HepG2 (cell line): Measurements from ENCODE around the gene RTN4RL2. TPM values are rescaled to one million over a fixed set of nuclear protein-coding genes. Genes with fewer than 3 reads are reported as not detected.

Experiments used
- DDIT3 ChIP-seq: sonication (generic); formaldehyde crosslinking; IDR thresholded peaks from 2 replicates; pipeline ENCODE4 v1.4.0; 2020; ENCODE audit warnings: mild to moderate bottlenecking, missing genetic modification reagents
- NR0B2 ChIP-seq: sonication (generic); formaldehyde crosslinking; IDR thresholded peaks from 2 replicates; pipeline ENCODE4 v1.4.0; 2020; ENCODE audit warnings: mild to moderate bottlenecking, missing genetic modification reagents
- PHF20 ChIP-seq: sonication (generic); formaldehyde crosslinking; IDR thresholded peaks from 2 replicates; pipeline ENCODE4 v1.5.0; 2020; ENCODE audit warnings: mild to moderate bottlenecking, missing genetic modification reagents
- XBP1 ChIP-seq: sonication (generic); formaldehyde crosslinking; IDR thresholded peaks from 2 replicates; pipeline ENCODE4 v1.5.0; 2020; ENCODE audit warnings: missing genetic modification reagents
- ZBTB37 ChIP-seq: sonication (generic); formaldehyde crosslinking; IDR thresholded peaks from 2 replicates; pipeline ENCODE4 v1.4.0; 2020; ENCODE audit warnings: mild to moderate bottlenecking, missing genetic modification reagents
- ZNF276 ChIP-seq: sonication (generic); formaldehyde crosslinking; IDR thresholded peaks from 2 replicates; pipeline ENCODE4 v1.4.0; 2020; ENCODE audit warnings: mild to moderate bottlenecking, low read depth, missing genetic modification reagents
- ZNF318 ChIP-seq: sonication (generic); formaldehyde crosslinking; IDR thresholded peaks from 2 replicates; pipeline ENCODE4 v1.4.0; 2020; ENCODE audit warnings: mild to moderate bottlenecking, missing genetic modification reagents
- ZNF558 ChIP-seq: sonication (generic); formaldehyde crosslinking; IDR thresholded peaks from 2 replicates; pipeline ENCODE4 v1.9.0; 2022; ENCODE audit warnings: mild to moderate bottlenecking, missing genetic modification reagents, borderline replicate concordance
- ZNF569 ChIP-seq: sonication (generic); formaldehyde crosslinking; IDR thresholded peaks from 2 replicates; pipeline ENCODE4 v1.5.0; 2020; ENCODE audit warnings: mild to moderate bottlenecking, missing genetic modification reagents, moderate library complexity, borderline replicate concordance
- ZNF687 ChIP-seq: sonication (generic); formaldehyde crosslinking; IDR thresholded peaks from 2 replicates; pipeline ENCODE4 v1.5.1; 2020; ENCODE audit warnings: mild to moderate bottlenecking, missing genetic modification reagents, moderate library complexity
- polyA plus RNA-seq, 8 experiments: library from polyadenylated mRNA; depleted of rRNA in 3 of 8; stranded (reverse) in 7 of 8; unstranded in 1 of 8; fragments of >200 nt; fragmentation: Illumina TruSeq in 4 of 8; extraction: Trizol in 4 of 8; gene quantifications; 2 replicates each; pipeline versions ENCODE4 v1.2.1 to v1.2.3, GENCODE V29; 2011 to 2016; ENCODE audit warnings: low read depth in 4 of 8, missing spikeins in 1 of 8, mixed read lengths in 1 of 8; ENCODE audit not compliant: insufficient read depth in 1 of 8
- total RNA-seq, 5 experiments: library from RNA; depleted of rRNA; stranded (reverse); fragments of >200 nt; fragmentation: Illumina TruSeq; extraction: Trizol; gene quantifications; 2 replicates each; pipeline ENCODE4 v1.2.3, GENCODE V29; 2016; ENCODE audit warnings: low read depth in 1 of 5

The RTN4RL2 gene
- total and polyA plus RNA-seq, 2 of the 13 experiments (the other 11 are each of a cell fraction or from before 2014, with no cell fraction given): 1.3 to 4.3 TPM

- TF ChIP-seq ZNF687 (CRISPR knock-in tag) (peak; percentile 88), NR0B2 (CRISPR knock-in tag) (no peak), XBP1 (CRISPR knock-in tag) (no peak), ZNF318 (no peak), ZNF558 (CRISPR knock-in tag) (no peak), PHF20 (CRISPR knock-in tag) (peak; percentile 3; the same call in 1 of the 2 replicates), ZNF569 (CRISPR knock-in tag) (no peak), ZBTB37 (no peak), DDIT3 (CRISPR knock-in tag) (no peak), ZNF276 (CRISPR knock-in tag) (no peak)
These were observed 54.4 kb downstream of the RTN4RL2 start (continued) for GRCh38 chr11:57514538-57515331.
